KG1 (cell line): ENCODE results near the gene IFT43.

Experiments used
- DNase-seq: peaks from one replicate; lab custom pipeline; 2025; lab: John Stamatoyannopoulos, UW

The IFT43 gene

DNA sequence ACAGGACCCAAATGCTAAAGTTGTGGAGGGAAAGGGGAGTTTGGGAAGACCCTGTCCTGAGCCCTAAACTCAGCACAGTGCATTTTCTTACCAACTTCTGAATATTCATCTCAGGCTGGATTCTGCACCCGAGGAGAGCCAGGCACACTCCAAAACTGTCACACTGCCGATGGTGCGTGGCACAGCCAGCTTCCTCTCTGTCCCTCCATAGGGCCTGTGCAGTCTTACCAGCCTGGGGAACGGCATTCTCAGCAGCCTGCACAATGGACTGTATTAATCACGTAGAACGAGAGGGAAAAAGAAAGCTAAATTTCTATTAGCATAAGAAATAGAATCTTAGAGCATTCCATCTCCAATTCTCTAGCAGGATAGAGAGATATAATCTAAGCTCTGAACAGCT, 94.9 kb downstream of the IFT43 start:
- no peak for DNase-seq

DNA sequence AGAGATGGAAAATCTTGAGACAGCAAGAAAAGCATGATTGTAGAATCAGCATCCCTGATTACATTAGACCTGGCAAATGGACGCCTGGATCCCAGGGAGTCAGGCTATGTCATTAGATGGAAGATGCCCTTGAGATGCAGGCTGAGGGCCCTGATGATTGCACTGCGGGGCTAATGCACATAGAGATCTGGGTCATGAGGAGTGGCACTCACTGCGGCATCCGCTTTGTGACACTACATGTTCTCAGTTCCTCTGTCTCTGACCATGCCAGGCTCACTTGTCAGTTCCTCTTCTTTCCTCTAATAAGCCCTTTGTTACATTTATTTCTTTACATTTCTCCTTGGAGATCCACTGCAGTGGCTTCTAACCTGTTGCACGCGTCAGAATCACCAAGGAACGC, 96.1 kb downstream of the IFT43 start:
- no peak for DNase-seq

DNA sequence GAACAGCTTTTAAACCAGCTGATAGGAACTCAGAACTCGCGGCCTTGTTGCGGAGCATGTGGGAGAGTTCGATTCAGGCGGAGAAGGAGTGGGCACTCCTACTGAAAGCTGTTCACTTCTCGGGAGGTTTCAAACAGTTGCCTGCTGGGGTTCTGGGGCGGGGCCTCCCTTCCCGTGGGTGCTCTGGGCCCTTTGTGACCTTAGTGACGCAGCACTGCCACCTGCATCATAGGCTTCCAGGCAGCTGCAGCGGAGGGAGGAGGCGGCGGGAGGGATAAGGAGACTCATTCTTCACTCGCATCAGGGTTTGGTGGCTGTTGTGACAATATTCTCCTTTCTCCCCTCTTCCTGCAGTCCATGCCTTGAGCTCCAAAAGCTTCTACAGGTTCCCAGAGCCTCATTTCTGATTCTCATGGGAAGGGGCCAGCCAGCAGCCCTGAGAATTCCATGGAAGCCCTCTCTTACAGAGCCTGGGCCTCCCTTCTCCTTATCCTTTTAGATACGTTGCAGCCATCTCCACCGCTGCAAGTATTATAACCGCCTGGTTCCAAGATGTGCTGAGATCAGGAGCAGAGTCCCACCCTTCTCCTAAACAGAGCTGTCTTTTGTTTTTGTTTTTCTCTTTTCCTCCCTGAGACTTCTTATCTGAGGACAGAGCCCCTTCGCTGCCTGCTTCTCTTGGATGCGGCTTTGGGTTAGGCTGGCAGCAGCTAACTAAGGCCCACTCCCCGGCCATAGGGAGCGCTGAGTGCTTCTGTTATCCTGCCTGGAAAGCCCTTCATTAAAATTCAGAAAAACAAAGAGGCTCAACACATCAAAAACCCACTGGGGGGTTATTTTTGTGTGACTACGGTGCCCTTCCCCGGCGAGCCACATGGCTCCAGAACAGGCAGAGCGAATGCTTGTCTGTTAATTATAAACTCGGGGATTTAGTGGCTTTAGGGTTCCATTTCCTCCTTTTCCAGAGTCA, 98.5 kb downstream of the IFT43 start:
- no peak for DNase-seq

DNA sequence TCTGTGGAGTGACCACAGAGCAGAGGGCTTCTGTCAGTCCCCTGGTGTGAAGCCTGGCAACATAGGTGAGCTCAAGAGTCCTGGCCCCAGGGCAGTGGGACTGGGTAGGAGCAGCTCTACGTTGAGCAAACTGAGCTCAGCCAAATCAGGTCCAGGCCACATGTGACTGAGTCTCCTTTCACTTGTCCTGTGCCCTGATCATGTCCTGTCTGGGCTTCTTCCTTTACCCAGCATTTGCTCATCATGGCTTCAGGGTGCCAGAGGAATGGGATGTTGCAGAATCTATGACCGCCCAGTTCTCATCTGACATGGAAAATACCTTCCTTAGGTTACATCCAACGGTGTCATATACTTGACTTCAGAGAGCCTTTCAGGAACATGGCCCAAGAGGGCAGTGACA, 99.8 kb downstream of the IFT43 start:
- no peak for DNase-seq

DNA sequence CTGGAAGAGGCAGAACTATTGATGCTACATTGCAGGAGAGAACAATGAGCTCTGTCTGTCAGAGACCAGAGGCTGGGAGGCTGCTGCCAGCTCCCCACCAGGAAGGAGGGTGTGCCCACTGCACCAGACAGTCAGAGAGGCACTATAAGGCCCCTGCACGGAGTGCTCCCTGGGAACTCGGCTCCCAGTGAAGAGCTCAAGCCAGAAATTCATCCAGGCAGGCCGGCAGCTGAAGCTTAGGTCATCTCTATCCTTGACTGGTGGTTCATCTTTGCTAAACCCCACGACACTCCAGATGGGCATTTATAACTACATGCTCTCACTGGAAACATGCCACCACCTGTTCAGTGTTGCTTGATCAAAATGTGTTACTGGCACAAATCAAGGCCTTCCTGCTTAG, 101.1 kb downstream of the IFT43 start:
- DNase-seq = no peak

DNA sequence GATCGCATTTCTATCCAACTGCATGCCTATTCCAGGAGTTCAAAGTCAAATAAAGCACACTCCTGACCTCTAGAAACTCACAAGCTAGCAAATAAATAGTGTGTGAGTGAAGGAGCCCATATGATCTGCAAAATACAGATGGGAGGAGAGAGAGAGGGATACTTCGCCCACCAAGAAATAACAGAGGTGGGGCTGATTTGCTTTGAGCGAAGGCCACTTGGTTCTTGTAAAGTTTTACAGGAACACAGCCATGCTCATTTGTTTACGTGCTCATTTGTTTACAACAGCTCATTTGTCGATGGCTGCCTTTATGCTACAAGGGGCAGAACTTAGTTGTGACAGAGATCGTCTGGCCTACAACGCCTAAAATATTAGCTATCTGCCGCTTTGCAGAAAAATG, 102.8 kb downstream of the IFT43 start:
- no peak for DNase-seq

DNA sequence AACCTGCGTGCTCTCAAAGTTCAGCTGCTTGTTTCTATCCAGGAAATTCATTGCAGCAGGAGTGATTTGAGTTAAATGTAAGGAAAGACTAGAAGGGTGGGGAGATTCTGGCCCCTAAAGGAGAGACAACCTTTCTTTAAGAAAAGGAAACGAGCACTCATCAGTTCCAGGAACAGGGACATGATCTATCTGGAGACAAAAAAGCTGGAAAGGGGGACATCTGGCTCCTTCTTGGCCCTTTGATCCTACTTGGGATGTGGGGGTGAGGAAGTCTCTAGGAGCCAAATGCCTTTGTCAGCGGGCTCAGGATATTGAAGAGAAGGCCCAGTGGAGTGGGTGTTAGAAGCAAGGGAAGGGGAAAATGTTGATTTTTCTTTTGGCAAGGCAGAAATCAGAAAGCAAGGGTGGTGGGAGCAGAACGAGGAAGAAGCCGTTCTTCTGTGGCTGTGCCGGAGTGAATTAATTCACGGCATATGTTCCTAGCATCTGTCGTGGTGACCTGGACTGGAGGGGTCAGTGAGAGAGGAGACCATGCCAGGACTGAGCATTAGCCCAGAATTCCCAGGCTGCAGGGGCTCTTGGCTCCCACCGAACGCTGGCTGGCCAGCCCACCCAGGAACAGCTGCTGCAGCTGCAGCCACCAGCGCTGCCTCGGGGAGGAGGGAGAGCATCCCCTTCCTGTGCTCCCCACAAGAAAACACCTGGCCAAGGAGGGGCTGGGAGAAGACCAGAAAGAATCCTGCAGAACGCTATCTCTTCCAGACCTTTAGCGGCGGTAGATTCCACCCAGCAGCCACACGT, 103.4 kb downstream of the IFT43 start:
- DNase-seq = no peak

DNA sequence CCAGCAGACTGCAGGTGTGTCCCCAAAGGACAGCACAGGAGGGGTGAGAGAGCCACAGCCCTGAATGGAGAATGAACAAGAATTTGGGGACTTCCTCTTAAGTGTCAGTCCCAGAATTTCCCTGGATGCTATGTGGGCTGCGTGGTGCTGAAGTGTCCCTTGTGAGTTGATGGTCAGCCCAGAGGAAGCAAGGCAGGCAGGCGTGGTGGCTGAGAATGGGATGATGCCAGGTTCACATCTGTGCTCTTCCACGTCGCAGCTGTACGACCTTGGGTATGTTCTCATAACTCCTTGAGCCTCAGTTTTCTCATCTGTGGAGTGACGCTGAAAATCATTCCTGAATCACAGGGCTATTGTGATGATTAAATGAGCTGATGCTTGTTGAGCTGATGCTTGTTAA, 104.0 kb downstream of the IFT43 start:
- DNase-seq = no peak

DNA sequence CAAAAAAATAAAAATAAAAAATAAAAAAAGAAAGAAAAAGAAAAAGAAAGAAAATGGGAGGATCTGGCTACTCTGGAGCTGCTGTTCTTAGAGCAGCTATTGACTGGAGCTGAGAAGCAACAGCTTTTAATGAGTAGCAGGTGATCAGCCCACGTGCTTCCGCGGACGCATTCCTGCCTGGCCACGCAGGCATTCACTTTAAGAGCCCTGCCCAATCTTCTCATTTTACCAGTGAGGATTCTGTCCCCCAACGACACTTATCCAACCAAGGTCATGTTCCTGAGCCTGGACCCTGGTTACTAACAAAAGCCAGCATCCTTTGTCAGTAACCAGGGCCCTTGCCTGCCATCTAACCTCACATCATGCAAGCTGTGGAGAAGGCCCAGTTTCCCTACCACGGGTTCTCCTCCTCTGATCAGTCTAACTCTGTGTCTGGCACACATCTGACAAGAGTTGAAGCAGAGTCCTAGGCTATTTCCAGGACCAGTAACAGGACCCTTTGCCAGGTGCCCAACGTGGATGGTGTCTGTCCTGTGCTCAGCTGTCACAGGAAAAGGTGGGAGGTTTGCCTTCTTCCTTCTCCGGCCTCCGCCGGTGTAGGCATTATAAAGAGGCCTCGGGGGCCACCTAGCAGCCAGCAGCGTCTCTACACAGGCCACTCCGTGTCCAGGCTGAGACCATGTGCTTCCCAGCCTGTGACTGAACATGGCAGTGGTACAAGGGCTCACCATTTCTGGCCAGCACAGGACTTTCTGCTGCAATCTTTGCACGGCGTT, 105.2 kb downstream of the IFT43 start:
- no peak for DNase-seq

DNA sequence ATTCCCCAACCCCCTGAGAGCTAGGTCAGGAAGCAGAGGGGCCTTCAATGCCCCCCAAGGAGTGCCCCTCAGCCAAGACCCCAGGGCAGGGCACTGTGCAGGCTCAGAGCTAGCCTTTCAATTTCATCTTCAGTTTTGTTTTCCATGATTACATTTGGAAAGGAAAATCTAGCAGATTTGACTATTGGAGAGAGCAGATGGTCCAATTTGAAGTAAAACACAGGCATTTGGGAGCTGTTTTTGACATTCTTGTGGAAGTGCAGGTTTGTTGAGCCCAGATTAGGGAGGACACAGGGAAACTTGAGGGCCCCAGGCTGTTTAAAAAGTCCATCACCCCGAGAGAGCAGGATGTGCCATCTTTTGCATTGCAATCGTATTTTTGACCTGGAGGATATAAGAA, 107.5 kb downstream of the IFT43 start:
- DNase-seq = no peak

DNA sequence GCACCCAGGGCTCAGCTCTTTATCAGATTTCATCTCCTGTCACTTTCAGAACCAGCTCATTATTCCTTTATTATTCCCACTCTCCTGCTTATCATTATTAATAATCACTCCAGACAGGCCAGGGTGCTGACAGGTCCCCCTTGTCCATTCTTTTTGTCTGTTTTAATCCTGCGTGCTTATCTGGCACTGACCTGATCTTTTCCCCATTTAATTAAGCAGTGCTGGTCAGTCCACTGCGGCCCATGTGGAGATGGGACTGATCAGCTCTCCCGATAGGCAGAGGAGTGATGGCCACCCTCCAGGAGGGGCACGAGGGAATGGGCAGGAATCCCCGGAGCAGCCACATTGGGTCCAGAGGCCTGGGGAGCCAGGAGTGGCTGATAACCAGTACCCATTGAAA, 110.7 kb downstream of the IFT43 start:
- no peak for DNase-seq

DNA sequence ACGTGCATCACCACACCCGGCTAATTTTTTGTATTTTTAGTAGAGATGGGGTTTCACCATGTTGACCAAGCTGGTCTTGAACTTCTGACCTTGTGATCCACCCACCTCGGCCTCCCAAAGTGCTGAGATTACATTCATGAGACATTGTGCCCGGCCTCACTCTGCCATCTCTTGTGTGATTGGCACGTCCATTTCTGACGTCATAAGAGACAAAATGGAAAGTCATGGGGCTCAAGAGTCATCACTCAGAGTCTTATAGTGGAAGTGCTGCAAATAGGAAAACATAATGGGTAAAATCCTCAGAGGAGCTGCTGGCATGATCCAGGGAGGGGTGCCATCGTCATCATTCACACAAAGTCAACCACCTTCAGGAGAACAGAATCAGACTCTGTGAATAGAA, 112.0 kb downstream of the IFT43 start:
- no peak for DNase-seq

DNA sequence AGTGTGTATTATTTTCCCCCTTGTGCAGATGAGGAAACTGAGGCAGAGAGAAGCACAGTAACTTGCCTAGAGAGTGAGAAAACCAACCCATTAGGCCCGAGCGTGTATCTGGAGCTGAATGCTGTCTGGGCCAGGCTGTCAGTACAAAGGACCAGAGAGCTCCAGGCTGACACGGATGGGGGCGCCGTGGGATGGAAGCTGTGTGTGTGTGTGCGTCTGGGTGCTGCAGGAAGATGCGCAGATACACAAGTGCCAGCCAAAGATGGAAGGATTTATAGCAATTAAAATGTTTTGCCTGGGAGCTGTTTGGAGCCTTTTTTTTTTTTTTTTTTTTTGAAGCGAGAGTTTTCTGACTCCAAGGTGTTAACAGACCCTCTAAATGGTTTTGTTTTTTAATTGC, 112.5 kb downstream of the IFT43 start:
- no peak for DNase-seq

DNA sequence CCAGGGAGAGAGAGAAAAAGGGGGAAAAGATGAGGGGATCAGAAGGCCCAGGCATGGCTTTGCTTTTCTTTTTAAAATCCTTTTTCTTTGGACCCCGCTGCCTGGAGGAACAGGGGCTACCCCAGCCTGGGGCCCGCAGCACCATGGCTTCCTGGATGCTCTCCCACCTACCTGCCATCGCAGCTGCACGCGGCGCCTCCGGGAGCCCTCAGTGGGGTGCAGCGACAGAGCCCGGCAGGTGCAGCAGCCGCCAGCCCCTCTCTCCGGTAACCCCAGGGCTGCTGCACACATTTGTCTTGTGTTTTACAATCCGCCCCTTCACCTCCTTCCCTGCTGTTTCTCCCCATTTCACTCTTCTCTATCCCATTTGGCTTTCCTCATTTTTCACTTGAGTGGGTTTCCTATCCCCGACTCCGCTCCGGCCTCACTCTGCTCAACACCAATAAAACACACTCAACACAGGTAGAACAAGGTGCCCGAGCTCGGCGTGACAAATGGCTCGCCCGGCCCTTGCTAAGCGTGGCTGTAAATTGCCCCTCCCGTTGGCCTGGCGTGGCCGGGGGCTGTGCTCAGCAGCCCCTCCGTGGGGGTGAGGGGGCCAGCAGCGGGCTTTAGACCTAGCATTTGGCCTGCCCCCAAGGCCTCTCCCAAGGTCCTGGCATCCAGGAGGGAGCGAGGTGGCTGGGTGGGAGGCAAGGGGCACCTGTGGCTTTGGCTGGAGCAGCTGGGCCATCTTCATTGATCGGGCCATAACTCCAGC, 113.5 kb downstream of the IFT43 start:
- DNase-seq = no peak

DNA sequence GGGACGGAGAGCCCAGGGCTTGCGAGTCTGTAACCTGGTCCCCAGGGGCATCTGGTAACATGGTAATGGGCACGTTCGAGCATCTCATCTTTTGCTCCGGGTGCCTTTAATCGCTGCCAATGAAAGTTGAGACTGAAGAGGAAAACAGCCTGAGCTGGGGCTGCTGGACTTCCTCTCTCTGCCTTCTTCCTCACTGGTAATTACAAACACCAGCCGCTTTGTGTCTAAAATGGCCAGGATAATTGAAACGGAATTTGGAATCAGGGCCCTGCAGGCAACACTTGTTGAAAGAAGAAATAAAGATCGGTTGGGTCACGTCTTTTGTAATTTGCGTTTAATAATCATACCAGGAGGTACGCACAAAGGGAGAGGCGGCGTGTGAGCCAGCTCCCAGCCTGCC, 114.7 kb downstream of the IFT43 start:
- no peak for DNase-seq

DNA sequence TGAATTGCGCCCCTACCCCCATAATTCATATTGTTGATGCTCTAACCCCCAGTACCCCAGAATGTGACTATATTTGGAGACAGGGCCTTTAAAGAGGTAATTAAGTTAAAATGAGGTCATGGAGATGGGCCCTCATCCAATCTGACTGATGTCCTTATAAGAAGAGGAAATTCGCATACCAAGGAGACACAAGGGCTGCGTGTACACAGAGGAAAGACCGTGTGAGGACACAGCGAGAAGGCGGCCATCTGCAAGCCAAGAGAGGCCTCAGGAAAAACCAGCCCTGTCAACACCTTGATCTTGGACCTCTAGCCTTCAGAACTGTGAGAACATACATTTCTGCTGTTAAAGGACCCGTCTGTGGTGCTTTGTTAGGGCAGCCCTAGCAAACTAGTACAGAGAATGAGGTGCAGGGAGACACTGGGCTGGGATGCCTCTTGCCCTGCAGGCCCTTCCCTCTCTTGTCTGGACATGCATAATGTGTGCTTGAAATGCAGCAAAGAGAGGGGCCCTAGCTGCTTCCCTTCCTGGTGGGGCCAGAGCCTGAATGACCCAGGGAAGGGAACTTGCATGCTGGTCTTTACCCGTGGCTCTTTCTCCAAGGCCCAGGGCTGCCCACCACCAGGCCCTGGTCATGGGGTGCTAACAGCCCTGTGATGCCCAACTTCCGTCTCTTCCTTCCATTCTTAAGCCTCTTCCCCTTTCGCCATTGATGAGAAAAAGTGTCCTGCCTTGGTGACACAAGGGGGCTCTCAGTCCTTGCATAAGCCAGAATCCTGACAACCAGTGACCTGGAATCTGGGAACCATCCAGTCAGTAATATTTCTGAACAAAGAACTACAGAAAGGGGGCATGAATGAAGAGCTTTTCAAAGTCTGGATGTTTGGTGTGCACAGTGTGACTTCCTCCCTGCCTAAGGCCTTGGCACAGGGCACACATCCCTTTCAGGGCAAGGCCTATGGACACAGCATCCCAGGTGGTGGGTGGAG, 116.1 kb downstream of the IFT43 start:
- no peak for DNase-seq

DNA sequence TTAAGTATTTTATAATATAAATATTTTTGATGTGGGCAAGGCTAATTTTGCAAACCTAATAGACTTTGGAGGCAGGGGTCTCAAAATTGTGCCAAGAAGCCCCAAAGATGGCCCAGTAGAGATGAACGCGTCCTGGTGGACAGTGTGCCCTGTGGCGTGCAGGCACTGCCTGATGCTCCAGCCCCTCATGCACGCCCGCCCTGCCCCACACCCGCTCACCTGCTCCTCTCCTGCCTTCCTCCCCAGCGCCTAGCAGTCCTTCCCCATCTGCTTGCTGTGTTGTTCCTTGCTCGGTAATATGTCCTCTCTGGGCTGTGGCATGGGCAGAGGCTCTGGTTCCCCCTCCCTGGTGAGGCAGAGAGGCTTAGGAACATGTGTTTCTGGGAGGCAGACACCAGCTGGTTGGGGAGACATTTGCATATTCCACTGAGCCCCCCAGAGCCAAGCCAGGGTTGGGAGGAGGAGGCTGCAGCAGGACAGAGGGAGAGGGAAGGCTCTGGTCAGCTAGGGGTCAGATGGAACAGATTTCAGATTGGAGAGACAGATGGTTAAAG, 119.3 kb downstream of the IFT43 start:
- no peak for DNase-seq

DNA sequence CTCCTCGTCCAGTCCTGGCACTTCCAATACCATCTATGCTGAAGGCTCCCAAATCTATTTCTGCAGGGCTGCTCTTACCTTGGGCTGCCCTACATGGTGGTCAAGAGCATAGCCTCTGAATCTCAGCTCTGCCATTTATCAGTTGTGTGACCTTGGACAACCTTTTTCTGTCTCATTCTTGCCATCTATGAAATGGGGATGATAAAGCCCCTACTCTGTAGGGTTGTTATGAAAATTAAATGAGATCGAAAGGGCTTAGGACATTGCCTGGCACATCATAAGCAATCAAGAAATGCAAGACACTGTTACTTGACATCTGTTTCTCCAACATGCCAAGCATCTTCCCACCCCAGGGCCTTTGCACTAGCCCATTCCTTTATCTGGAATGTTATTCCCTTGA, 120.6 kb downstream of the IFT43 start:
- DNase-seq = no peak

DNA sequence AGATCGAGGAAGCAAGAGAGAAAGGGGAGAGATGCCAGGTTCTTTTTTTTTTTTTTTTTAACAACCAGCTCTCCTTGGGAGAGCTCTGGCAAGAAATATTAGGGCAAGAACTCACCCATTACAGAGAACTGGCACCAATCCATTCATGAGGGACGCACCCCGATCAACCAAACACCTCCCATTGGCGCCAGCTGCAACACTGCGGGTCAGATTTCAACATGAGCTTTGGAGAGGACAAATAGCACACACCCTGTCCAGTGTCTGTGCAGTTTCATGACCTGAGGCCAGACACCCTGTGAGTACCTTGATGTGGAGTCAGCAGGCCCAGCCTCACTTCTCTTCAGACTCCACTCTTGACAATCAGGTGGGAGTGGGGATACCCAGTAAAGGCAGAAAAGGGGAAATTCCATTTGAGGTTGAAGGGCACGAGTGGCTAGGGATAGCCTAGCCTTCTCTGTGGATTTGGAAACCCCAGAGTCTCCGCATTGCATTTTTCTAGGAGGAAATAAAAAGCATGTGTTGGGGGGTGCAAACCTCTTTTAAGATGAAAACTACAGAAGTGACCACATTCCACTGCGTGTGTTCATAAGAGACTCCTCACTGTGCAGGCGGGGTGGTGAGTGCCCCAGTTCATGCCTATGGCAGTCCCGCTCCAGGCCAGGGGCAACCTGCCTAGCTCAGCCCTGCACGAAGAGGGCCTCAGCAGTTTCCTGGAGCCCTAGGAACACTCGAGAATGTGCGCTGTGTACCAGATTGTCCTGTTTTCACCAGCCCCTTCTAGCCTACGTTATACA, 123.7 kb downstream of the IFT43 start:
- DNase-seq = no peak
